Lower lobe of right lung (tissue), 2 donors: ENCODE data around the gene RFX1. TPM values are rescaled to one million over a fixed set of nuclear protein-coding genes. Genes with fewer than 3 reads are reported as not detected.

ENCODE experiments used
- ATAC-seq, 2 donors: fragments of 200-7000 bp; cut with Tn5 transposase; one replicate each; pipeline ENCODE4 v1.9.1; 2020 to 2022; ENCODE audit warnings: mild to moderate bottlenecking in 2 of 2, moderate library complexity in 2 of 2
- DNase-seq: peaks from one replicate; pipeline ENCODE4 v3.0.0-alpha.2; 2020
- H3K27ac ChIP-seq: fragments of 200-600 bp; one replicate; pipeline ENCODE4 v1.8.0; 2022
- H3K27me3 ChIP-seq: fragments of 200-600 bp; one replicate; pipeline ENCODE4 v1.8.0; 2022; ENCODE audit warnings: low read depth
- H3K36me3 ChIP-seq: fragments of 200-600 bp; one replicate; pipeline ENCODE4 v1.8.0; 2022; ENCODE audit warnings: mild to moderate bottlenecking
- H3K4me1 ChIP-seq: fragments of 200-600 bp; one replicate; pipeline ENCODE4 v1.8.0; 2022
- H3K4me3 ChIP-seq: fragments of 200-600 bp; one replicate; pipeline ENCODE4 v1.8.0; 2022; ENCODE audit warnings: mild to moderate bottlenecking
- H3K9me3 ChIP-seq: fragments of 200-600 bp; one replicate; pipeline ENCODE4 v1.8.0; 2022
- intact Hi-C: fragments of 100-400 bp; cut with DNase I; formaldehyde crosslinking; loops from one replicate; pipeline ENCODE4 v1.11.0; 2022
- total RNA-seq: library from RNA; stranded (reverse); fragmentation: NEBNext Ultra II Directional; extraction: Animal tissue kit (Norgen Biotek cat#: 25700); gene quantifications from one replicate; pipeline ENCODE4 v1.2.1, GENCODE V29; 2021
- TF ChIP-seq, protein P1 (sequence below): fragments of 200-600 bp; IDR thresholded peaks from one replicate; pipeline ENCODE4 v1.8.0; 2022; ENCODE audit warnings: antibody characterized with exemption, mild to moderate bottlenecking
- donor health status: DM: no; HTN: yes; CAD: no; lungs with severe emphysema.

Gene RFX1
- total RNA-seq, 1 donor from 2014 or later, result 17.8 TPM

DNA sequence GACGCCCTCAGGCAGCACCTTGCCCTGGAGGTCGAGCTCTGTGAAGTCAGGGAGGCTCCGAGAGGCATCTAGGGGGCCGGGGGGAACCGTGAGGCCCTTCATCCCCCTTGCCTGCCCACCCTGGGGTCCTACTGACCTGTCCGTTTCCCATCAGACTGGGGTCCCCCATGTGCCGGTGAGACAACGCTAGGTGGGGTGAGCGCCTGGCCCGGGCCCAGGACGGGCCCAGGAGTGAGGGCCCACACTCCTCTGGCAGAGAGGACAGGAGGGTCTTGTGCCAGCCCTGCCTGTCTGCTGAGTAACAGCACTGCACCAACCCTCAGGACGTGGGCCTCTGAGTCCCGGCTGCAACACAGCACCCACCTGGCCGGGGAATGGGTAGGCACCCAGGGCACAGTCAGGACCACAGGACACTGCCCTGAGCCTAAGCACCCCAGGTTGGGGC, 39.4 kb downstream of the RFX1 start:
- H3K27me3 ChIP-seq, result no peaks in the 10 kb centered on the region
- H3K9me3 ChIP-seq, result no peaks in the 10 kb centered on the region
- intact Hi-C loops, result no loop called here
- no peak for DNase-seq
- TF ChIP-seq, protein P1, sequence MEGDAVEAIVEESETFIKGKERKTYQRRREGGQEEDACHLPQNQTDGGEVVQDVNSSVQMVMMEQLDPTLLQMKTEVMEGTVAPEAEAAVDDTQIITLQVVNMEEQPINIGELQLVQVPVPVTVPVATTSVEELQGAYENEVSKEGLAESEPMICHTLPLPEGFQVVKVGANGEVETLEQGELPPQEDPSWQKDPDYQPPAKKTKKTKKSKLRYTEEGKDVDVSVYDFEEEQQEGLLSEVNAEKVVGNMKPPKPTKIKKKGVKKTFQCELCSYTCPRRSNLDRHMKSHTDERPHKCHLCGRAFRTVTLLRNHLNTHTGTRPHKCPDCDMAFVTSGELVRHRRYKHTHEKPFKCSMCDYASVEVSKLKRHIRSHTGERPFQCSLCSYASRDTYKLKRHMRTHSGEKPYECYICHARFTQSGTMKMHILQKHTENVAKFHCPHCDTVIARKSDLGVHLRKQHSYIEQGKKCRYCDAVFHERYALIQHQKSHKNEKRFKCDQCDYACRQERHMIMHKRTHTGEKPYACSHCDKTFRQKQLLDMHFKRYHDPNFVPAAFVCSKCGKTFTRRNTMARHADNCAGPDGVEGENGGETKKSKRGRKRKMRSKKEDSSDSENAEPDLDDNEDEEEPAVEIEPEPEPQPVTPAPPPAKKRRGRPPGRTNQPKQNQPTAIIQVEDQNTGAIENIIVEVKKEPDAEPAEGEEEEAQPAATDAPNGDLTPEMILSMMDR, result no peak
- H3K4me1 ChIP-seq, result no peaks in the 10 kb centered on the region
- no peak overlapping the region for H3K27ac ChIP-seq
- ATAC-seq, result peak in 1 of 2 donors; percentile 8
- H3K4me3 ChIP-seq, result no peak overlapping the region
- H3K36me3 ChIP-seq, result peaks cover 97% of the 10 kb centered on the region

DNA sequence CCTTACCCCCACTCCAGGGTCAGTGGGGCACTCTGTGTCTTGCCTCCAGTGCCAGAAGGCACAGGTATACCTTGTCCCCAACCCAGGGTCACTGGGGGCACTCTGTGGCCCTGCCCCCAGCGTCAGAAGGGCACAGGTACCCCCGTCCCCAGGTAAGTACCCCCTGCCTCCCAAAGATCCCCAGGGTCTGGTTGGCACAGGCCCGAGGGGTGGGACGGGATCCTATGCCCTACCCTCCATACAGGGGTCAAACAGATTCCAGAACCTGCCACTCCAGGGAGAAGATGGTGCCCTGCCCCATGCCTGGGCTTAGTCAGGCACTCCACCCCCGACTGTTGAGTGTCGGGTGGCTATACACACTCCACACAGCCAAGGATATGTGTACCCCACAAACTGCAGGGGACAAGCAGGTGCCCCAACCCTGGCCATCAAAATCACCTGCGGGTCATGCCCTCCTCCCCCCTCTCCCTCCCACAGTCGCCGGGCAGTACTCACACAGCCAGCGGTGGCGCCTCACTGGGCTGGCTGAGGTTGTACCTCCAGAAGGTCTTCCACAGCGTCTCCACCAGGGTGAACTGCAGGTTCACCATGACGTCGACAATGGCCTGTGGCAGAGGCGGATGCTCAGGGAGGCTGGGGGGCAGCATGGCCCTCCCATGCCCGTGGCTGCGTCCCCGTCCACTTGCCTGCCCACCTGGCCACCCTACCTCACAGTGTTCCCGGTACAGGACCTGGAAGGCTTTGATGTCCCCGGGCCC, 40.0 kb downstream of the RFX1 start:
- intact Hi-C loops, result no loop called here
- Histone ChIP-seq H3K27ac (no peak overlapping the region), H3K4me1 (no peaks in the 10 kb centered on the region), H3K9me3 (no peaks in the 10 kb centered on the region), H3K36me3 (peaks cover 98% of the 10 kb centered on the region), H3K4me3 (no peak overlapping the region), H3K27me3 (no peaks in the 10 kb centered on the region)
- ATAC-seq, result no peak
- no peak for DNase-seq
- TF ChIP-seq, protein P1, result no peak

DNA sequence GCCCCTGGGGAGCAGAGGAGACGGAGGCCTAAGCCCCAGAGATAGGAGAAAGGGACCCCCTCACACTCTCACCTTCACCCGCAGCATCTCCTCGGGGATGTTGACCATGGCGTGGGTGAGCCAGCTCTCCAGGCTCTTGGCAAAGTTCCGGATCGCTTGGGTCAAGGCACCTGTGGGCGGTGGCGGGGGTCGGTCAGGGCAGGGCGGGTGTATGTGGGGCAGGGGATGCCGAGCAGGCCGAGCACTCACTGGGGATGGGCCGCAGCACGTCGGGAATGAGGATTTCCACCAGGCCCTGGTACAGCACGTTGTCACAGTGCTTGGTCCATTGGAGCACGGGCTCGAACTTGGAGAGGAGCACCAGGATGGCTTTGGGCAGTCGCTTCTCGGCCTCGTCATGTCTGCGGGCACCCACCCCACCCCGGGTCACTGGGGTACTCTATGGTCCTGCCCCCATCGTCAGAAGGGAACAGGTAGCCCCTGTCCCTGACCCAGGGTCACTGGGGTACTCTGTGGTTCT, 40.7 kb downstream of the RFX1 start:
- DNase-seq (no peak), ATAC-seq (no peak)
- Histone ChIP-seq H3K4me3 (no peak overlapping the region), H3K27me3 (no peaks in the 10 kb centered on the region), H3K4me1 (no peaks in the 10 kb centered on the region), H3K9me3 (no peaks in the 10 kb centered on the region), H3K27ac (no peak overlapping the region), H3K36me3 (peaks cover 99% of the 10 kb centered on the region)
- intact Hi-C loops, result no loop called here
- TF ChIP-seq, protein P1, result no peak

DNA sequence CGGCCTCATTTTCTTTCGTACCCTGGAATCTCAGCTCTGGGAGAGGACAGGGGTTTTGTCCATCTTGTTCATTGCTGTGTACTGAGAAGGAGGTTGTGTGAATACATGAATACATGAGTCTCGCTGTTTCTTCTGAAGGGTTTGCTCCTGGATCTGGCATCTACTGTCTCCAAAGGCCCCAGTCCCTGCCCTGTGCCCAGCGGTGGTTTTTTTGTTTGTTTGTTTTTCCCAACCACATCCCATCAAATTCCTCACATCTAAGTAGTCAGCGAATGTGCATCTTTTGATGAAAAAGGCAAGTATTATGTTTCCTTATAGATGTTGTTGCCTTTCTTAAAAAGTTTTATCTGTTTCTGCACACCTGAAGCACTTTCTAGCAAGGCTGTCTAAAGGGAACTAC, 41.3 kb downstream of the RFX1 start:
- TF ChIP-seq, protein P1, result no peak
- Histone ChIP-seq H3K4me3 (no peak overlapping the region), H3K27me3 (no peaks in the 10 kb centered on the region), H3K9me3 (no peaks in the 10 kb centered on the region), H3K4me1 (no peaks in the 10 kb centered on the region), H3K27ac (no peak overlapping the region), H3K36me3 (peaks cover 99% of the 10 kb centered on the region)
- intact Hi-C loops, result no loop called here
- DNase-seq (no peak), ATAC-seq (no peak)

DNA sequence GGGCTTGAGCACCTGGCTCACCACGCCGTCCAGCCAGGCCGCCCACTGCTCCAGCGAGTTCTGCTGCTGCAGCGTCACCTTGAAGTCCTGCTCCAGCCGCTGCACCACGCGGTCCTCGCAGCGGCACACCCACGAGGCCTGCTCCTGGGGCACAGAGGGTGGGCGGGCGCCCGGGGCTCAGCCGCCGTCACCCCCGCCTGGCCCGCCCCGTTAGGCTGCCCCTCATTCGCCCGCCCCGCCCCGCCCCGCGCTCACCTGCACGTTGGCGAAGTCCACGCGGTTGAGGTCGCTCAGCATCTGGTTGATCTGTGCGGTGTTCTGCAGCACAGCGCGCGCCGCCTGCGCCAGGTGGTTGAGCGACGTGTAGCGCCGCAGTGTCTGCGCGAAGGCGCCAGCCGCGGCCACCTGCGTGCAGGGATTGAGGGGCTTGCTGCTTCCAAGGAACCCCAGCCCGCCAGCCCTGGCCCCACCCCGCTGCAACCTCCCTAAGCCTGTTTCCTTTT, 42.5 kb downstream of the RFX1 start:
- intact Hi-C loops, result no loop called here
- TF ChIP-seq, protein P1, result no peak
- Histone ChIP-seq H3K4me3 (no peak overlapping the region), H3K27me3 (no peaks in the 10 kb centered on the region), H3K27ac (no peak overlapping the region), H3K4me1 (no peaks in the 10 kb centered on the region), H3K36me3 (peaks cover 99% of the 10 kb centered on the region), H3K9me3 (no peaks in the 10 kb centered on the region)
- ATAC-seq (peak in 1 of 2 donors; percentile 2), DNase-seq (no peak)
